Hepatocyte (in vitro differentiated cells): ENCODE measurements around the gene IER3. TPM values are rescaled to one million over a fixed set of nuclear protein-coding genes. Genes with fewer than 3 reads are reported as not detected.

Source experiments
- DNase-seq: peaks from one replicate; pipeline ENCODE4 v3.0.0-alpha.2; 2016; ENCODE audit warnings: low spot score
- H2AFZ ChIP-seq: fragments of 200-600 bp; sonication (generic); 2 replicates; pipeline ENCODE4 v1.6.0; 2016; ENCODE audit warnings: antibody characterized with exemption, mild to moderate bottlenecking
- H3K27ac ChIP-seq: fragments of 200-600 bp; sonication (generic); 2 replicates; pipeline ENCODE4 v1.5.1; 2016; ENCODE audit warnings: mild to moderate bottlenecking
- H3K27me3 ChIP-seq: fragments of 200-600 bp; sonication (generic); 2 replicates; pipeline ENCODE4 v1.6.1; 2016
- H3K36me3 ChIP-seq: fragments of 200-600 bp; sonication (generic); replicated peaks from 2 replicates; pipeline ENCODE4 v1.5.1; 2016; ENCODE audit warnings: low read depth; ENCODE audit not compliant: insufficient read depth
- H3K4me1 ChIP-seq: fragments of 200-600 bp; sonication (generic); 2 replicates; pipeline ENCODE4 v1.5.1; 2016; ENCODE audit warnings: mild to moderate bottlenecking, moderate library complexity; ENCODE audit not compliant: insufficient read depth
- H3K4me2 ChIP-seq: fragments of 200-600 bp; sonication (generic); 2 replicates; pipeline ENCODE4 v1.6.0; 2016
- H3K4me3 ChIP-seq: fragments of 200-600 bp; sonication (generic); 2 replicates; pipeline ENCODE4 v1.5.1; 2016; ENCODE audit warnings: mild to moderate bottlenecking
- H3K79me2 ChIP-seq: fragments of 200-600 bp; sonication (generic); 2 replicates; pipeline ENCODE4 v1.6.0; 2017; ENCODE audit warnings: mild to moderate bottlenecking
- H3K9me2 ChIP-seq: fragments of 200-600 bp; sonication (generic); replicated peaks from 2 replicates; pipeline ENCODE4 v1.6.0; 2017; ENCODE audit warnings: mild to moderate bottlenecking; ENCODE audit not compliant: insufficient read depth
- H3K9me3 ChIP-seq: fragments of 200-600 bp; sonication (generic); 2 replicates; pipeline ENCODE4 v1.5.1; 2016; ENCODE audit warnings: low read depth, mild to moderate bottlenecking
- H4K20me1 ChIP-seq: fragments of 200-600 bp; sonication (generic); 2 replicates; pipeline ENCODE4 v1.6.0; 2016; ENCODE audit warnings: mild to moderate bottlenecking; ENCODE audit not compliant: insufficient read depth, poor library complexity, severe bottlenecking
- EZH2 ChIP-seq: fragments of 200-600 bp; sonication (generic); IDR thresholded peaks from 2 replicates; pipeline ENCODE4 v1.6.1; 2016; ENCODE audit warnings: antibody characterized with exemption, mild to moderate bottlenecking, borderline replicate concordance
- EZH2phosphoT487 ChIP-seq: fragments of 200-600 bp; sonication (generic); IDR thresholded peaks from one replicate; pipeline ENCODE4 v1.6.1; 2018; ENCODE audit warnings: antibody characterized with exemption, mild to moderate bottlenecking, low read depth, moderate library complexity; ENCODE audit not compliant: unreplicated experiment, severe bottlenecking
- WGBS: methylation state at CpG from one replicate; pipeline ENCODE4 v1.1.6; 2016; ENCODE audit warnings: low lambda C conversion rate; ENCODE audit errors: missing lambda C conversion rate; 5-methylcytosine and 5-hydroxymethylcytosine counted together
- polyA plus RNA-seq: library from polyadenylated mRNA; unstranded; fragments of >200 nt; fragmentation: Nextera tagmentation; extraction: Ambion mirVana; gene quantifications from 2 replicates; pipeline ENCODE4 v1.2.1, GENCODE V29; 2016
- total RNA-seq: library from RNA; depleted of rRNA; stranded (reverse); fragments of >200 nt; gene quantifications from 2 replicates; pipeline ENCODE4 v1.2.3, GENCODE V29; 2014
- TF ChIP-seq, protein P1 (sequence below): fragments of 200-600 bp; sonication (generic); IDR thresholded peaks from 2 replicates; pipeline ENCODE4 v1.5.1; 2016; ENCODE audit warnings: antibody characterized with exemption, mild to moderate bottlenecking; ENCODE audit not compliant: poor library complexity

IER3 gene
- total and polyA plus RNA-seq, 2 experiments from 2014 or later, result 159 to 193 TPM

DNA sequence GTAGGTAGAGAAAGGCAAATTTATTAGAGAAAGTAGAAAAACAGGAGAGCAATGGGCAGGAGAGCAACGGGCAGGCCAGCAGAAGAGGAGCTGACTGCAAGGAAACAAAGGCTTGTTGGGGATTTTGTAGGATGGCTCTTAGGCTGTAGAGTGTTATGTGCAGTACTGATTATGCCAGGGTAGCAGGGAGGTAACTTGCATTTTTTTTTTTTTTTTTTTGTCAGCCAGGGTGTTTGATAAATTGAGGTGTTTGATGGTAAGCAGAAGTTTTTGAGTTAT lies 36.2 kb upstream of the IER3 start:
- Histone ChIP-seq H3K4me3 (no peak overlapping the region), H3K4me1 (peaks cover 43% of the 10 kb centered on the region), H3K27me3 (no peaks in the 10 kb centered on the region), H3K9me2 (no peaks in the 10 kb centered on the region), H3K36me3 (no peaks in the 10 kb centered on the region), H3K79me2 (no peaks in the 10 kb centered on the region), H2AFZ (no peak overlapping the region), H3K4me2 (no peak overlapping the region), H3K9me3 (no peaks in the 10 kb centered on the region), H3K27ac (peak overlapping the region; percentile 92), H4K20me1 (no peaks in the 10 kb centered on the region)
- DNase-seq, result no peak
- TF ChIP-seq EZH2phosphoT487, result no peak
- TF ChIP-seq, protein P1, sequence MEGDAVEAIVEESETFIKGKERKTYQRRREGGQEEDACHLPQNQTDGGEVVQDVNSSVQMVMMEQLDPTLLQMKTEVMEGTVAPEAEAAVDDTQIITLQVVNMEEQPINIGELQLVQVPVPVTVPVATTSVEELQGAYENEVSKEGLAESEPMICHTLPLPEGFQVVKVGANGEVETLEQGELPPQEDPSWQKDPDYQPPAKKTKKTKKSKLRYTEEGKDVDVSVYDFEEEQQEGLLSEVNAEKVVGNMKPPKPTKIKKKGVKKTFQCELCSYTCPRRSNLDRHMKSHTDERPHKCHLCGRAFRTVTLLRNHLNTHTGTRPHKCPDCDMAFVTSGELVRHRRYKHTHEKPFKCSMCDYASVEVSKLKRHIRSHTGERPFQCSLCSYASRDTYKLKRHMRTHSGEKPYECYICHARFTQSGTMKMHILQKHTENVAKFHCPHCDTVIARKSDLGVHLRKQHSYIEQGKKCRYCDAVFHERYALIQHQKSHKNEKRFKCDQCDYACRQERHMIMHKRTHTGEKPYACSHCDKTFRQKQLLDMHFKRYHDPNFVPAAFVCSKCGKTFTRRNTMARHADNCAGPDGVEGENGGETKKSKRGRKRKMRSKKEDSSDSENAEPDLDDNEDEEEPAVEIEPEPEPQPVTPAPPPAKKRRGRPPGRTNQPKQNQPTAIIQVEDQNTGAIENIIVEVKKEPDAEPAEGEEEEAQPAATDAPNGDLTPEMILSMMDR, result no peak
- no peak for TF ChIP-seq EZH2
- 86% methylated on average over 1 of the region's 1 CpG for WGBS

- H3K9me2 ChIP-seq, result no peaks in the 10 kb centered on the region
- no peaks in the 10 kb centered on the region for H3K36me3 ChIP-seq
- no peak for TF ChIP-seq EZH2
- TF ChIP-seq, protein P1, result no peak
- TF ChIP-seq EZH2phosphoT487, result no peak
- H3K79me2 ChIP-seq, result no peaks in the 10 kb centered on the region
- no peak overlapping the region for H3K4me3 ChIP-seq
- no peaks in the 10 kb centered on the region for H3K27me3 ChIP-seq
- peak overlapping the region; percentile 19 for H3K4me2 ChIP-seq
- H3K27ac ChIP-seq, result peak overlapping the region; percentile 92
- peaks cover 43% of the 10 kb centered on the region for H3K4me1 ChIP-seq
- WGBS, result 87% methylated on average over 10 of the region's 10 CpGs
- DNase-seq, result no peak
- H4K20me1 ChIP-seq, result no peaks in the 10 kb centered on the region
- no peaks in the 10 kb centered on the region for H3K9me3 ChIP-seq
- no peak overlapping the region for H2AFZ ChIP-seq
Measured at GRCh38 chr6:30779850-30780641, 35.7 kb upstream of the IER3 start.

- Histone ChIP-seq H3K4me2 (no peak overlapping the region), H3K79me2 (no peaks in the 10 kb centered on the region), H4K20me1 (no peaks in the 10 kb centered on the region), H3K9me3 (no peaks in the 10 kb centered on the region), H3K4me3 (no peak overlapping the region), H3K4me1 (peaks cover 43% of the 10 kb centered on the region), H2AFZ (no peak overlapping the region), H3K27ac (peak overlapping the region; percentile 92), H3K9me2 (no peaks in the 10 kb centered on the region), H3K27me3 (no peaks in the 10 kb centered on the region), H3K36me3 (no peaks in the 10 kb centered on the region)
- DNase-seq, result no peak
- WGBS, result 82% methylated on average over 3 of the region's 3 CpGs
- TF ChIP-seq EZH2 (no peak), EZH2phosphoT487 (no peak)
- TF ChIP-seq, protein P1, result no peak
Measured at GRCh38 chr6:30778001-30778635, 33.8 kb upstream of the IER3 start.
